Neural cell (in vitro differentiated cells): ENCODE data around the gene TRPM3. TPM values are rescaled to one million over a fixed set of nuclear protein-coding genes. Genes with fewer than 3 reads are reported as not detected.
A peak's percentile ranks its signal among the peaks of the same experiment; 100 is the strongest.

Source experiments
- H2AFZ ChIP-seq: fragments of 200-600, 300-800 bp; sonication (generic), shearing (Covaris generic); 2 replicates; pipeline ENCODE4 v1.6.0; 2014; ENCODE audit warnings: low read depth, mild to moderate bottlenecking, antibody characterized with exemption, low read length, moderate library complexity
- H3F3A ChIP-seq: fragments of 200-600 bp; shearing (Covaris generic); 2 replicates; pipeline ENCODE4 v1.6.1; 2016; ENCODE audit warnings: mild to moderate bottlenecking, moderate library complexity, mixed read lengths, antibody characterized with exemption, low read length; ENCODE audit not compliant: insufficient read depth, poor library complexity, severe bottlenecking
- H3K27ac ChIP-seq: fragments of 200-600, 300-800 bp; sonication (generic), shearing (Covaris generic); 2 replicates; pipeline ENCODE4 v1.5.1; 2014; ENCODE audit warnings: mild to moderate bottlenecking, low read length, moderate library complexity
- H3K27me3 ChIP-seq: fragments of 300-800, 200-600 bp; sonication (generic), shearing (Covaris generic); 2 replicates; pipeline ENCODE4 v1.6.0; 2014; ENCODE audit warnings: mild to moderate bottlenecking, low read depth, low read length, moderate library complexity; ENCODE audit not compliant: insufficient read depth
- H3K36me3 ChIP-seq: fragments of 300-800, 200-600 bp; sonication (generic), shearing (Covaris generic); 2 replicates; pipeline ENCODE4 v1.5.1; 2014; ENCODE audit warnings: mild to moderate bottlenecking, antibody characterized with exemption, low read length, moderate library complexity; ENCODE audit not compliant: insufficient read depth
- H3K4me2 ChIP-seq: fragments of 300-800, 200-600 bp; sonication (generic), shearing (Covaris generic); 2 replicates; pipeline ENCODE4 v1.6.0; 2014; ENCODE audit warnings: mild to moderate bottlenecking, low read length
- H3K4me3 ChIP-seq: fragments of 300-800, 200-600 bp; sonication (generic), shearing (Covaris generic); 2 replicates; pipeline ENCODE4 v1.5.1; 2014; ENCODE audit warnings: mild to moderate bottlenecking, low read length, moderate library complexity
- H3K79me2 ChIP-seq: fragments of 200-600 bp; shearing (Covaris generic); replicated peaks from 2 replicates; pipeline ENCODE4 v1.6.0; 2014; ENCODE audit warnings: mild to moderate bottlenecking, low read length, moderate library complexity; ENCODE audit not compliant: insufficient read depth
- H3K9ac ChIP-seq: fragments of 300-800, 200-600 bp; sonication (generic), shearing (Covaris generic); 2 replicates; pipeline ENCODE4 v1.6.1; 2016; ENCODE audit warnings: mild to moderate bottlenecking, low read length, mixed read lengths
- H3K9me2 ChIP-seq: fragments of 200-600 bp; shearing (Covaris generic); 2 replicates; pipeline ENCODE4 v1.6.1; 2016; ENCODE audit warnings: mild to moderate bottlenecking, low read length, mixed read lengths; ENCODE audit not compliant: insufficient read depth
- H3K9me3 ChIP-seq: fragments of 200-600, 300-800 bp; sonication (generic), shearing (Covaris generic); 2 replicates; pipeline ENCODE4 v1.6.1; 2016; ENCODE audit warnings: mild to moderate bottlenecking, mixed run types, low read length, moderate library complexity, mixed read lengths
- H4K20me1 ChIP-seq: fragments of 200-600 bp; shearing (Covaris generic); 2 replicates; pipeline ENCODE4 v1.6.1; 2016; ENCODE audit warnings: mild to moderate bottlenecking, mixed run types; ENCODE audit not compliant: insufficient read depth
- CTCF ChIP-seq: fragments of 450-650 bp; IDR thresholded peaks from 2 replicates; pipeline ENCODE4 v1.5.1; 2014; ENCODE audit warnings: antibody characterized with exemption, mild to moderate bottlenecking, moderate library complexity; ENCODE audit not compliant: poor library complexity, severe bottlenecking
- EP300 ChIP-seq: fragments of 450-650 bp; conservative IDR thresholded peaks from 2 replicates; pipeline ENCODE4 v1.6.1; 2014; ENCODE audit warnings: antibody characterized with exemption, mild to moderate bottlenecking, moderate library complexity; ENCODE audit not compliant: poor library complexity, severe bottlenecking
- EZH2 ChIP-seq: fragments of 200-600, 300-800 bp; shearing (Covaris generic), sonication (generic); IDR thresholded peaks from 2 replicates; pipeline ENCODE4 v1.6.1; 2014; ENCODE audit warnings: antibody characterized with exemption, low read length, borderline replicate concordance, mild to moderate bottlenecking; ENCODE audit not compliant: insufficient read depth, poor library complexity, severe bottlenecking
- MXI1 ChIP-seq: fragments of 450-650 bp; conservative IDR thresholded peaks from 2 replicates; pipeline ENCODE4 v1.6.1; 2014; ENCODE audit warnings: antibody characterized with exemption, mild to moderate bottlenecking; ENCODE audit not compliant: poor library complexity, severe bottlenecking
- POLR2AphosphoS5 ChIP-seq: IDR thresholded peaks from 2 replicates; pipeline ENCODE4 v1.6.1; 2012
- RAD21 ChIP-seq: fragments of 450-650 bp; conservative IDR thresholded peaks from 2 replicates; pipeline ENCODE4 v1.6.1; 2014; ENCODE audit warnings: antibody characterized with exemption, mild to moderate bottlenecking, moderate library complexity
- REST ChIP-seq: IDR thresholded peaks from 2 replicates; pipeline ENCODE4 v1.6.1; 2012; ENCODE audit warnings: borderline replicate concordance
- SMC3 ChIP-seq: fragments of 450-650 bp; conservative IDR thresholded peaks from 2 replicates; pipeline ENCODE4 v1.6.1; 2014; ENCODE audit warnings: antibody characterized with exemption, mild to moderate bottlenecking, moderate library complexity; ENCODE audit not compliant: poor library complexity
- TAF1 ChIP-seq: IDR thresholded peaks from 2 replicates; pipeline ENCODE4 v1.6.1; 2012; ENCODE audit warnings: low read depth
- polyA minus RNA-seq: library from RNA; depleted of rRNA, polyadenylated mRNA; stranded (reverse); fragments of >200 nt; gene quantifications from 2 replicates; pipeline ENCODE4 v1.2.3, GENCODE V29; 2014
- polyA plus RNA-seq: library from polyadenylated mRNA; depleted of rRNA; stranded (reverse); fragments of >200 nt; gene quantifications from 2 replicates; pipeline ENCODE4 v1.2.3, GENCODE V29; 2014

Gene TRPM3
- 1.3 and 2.0 TPM in 2 replicates for polyA plus RNA-seq
- 4.6 and 8.6 TPM in 2 replicates for polyA minus RNA-seq

- peak; percentile 79 for TF ChIP-seq POLR2AphosphoS5
- no peak for TF ChIP-seq TAF1
- TF ChIP-seq EP300 = peak; percentile 91
- no peak for TF ChIP-seq MXI1
- H3F3A ChIP-seq = no peaks in the 10 kb centered on the region
- no peak within 1 kb of the TSS for H2AFZ ChIP-seq
- H3K36me3 ChIP-seq = no peaks in the 10 kb centered on the region
- peaks cover 5% of the 10 kb centered on the region for H3K27me3 ChIP-seq
- no peaks in the 10 kb centered on the region for H4K20me1 ChIP-seq
- peak within 1 kb of the TSS; percentile 62 for H3K4me2 ChIP-seq
- peak within 1 kb of the TSS; percentile 64 for H3K4me3 ChIP-seq
- peak within 1 kb of the TSS; percentile 34 for H3K9ac ChIP-seq
- H3K9me2 ChIP-seq = no peaks in the 10 kb centered on the region
- no peaks in the 10 kb centered on the region for H3K79me2 ChIP-seq
- H3K27ac ChIP-seq = no peak within 1 kb of the TSS
- H3K9me3 ChIP-seq = no peaks in the 10 kb centered on the region
Observed at GRCh38 chr9:71121275-71122021, at the start of gene TRPM3. TSS of gene TRPM3 (minus strand) at chr9:71121621. CDS start at chr9:71121354, 267 bp downstream.

GRCh38 chr9:71168418-71168817, 47.0 kb upstream of the TRPM3 start:
- Histone ChIP-seq H3K4me2 (no peak overlapping the region), H3K9me3 (no peaks in the 10 kb centered on the region), H3F3A (no peaks in the 10 kb centered on the region), H3K9ac (no peak overlapping the region), H3K79me2 (no peaks in the 10 kb centered on the region), H2AFZ (no peak overlapping the region), H3K4me3 (no peak overlapping the region), H3K27me3 (no peaks in the 10 kb centered on the region), H3K36me3 (no peaks in the 10 kb centered on the region), H4K20me1 (no peaks in the 10 kb centered on the region), H3K27ac (no peak overlapping the region), H3K9me2 (no peaks in the 10 kb centered on the region)
- TF ChIP-seq CTCF = no peak
- no peak for TF ChIP-seq EZH2
- TF ChIP-seq SMC3 = no peak
- TF ChIP-seq MXI1 = no peak
- no peak for TF ChIP-seq RAD21
- TF ChIP-seq TAF1 = no peak
- no peak for TF ChIP-seq POLR2AphosphoS5
- no peak for TF ChIP-seq EP300
- TF ChIP-seq REST = no peak
